KBM-7 (cell line): ENCODE results near the gene NCOR2.
A peak's percentile ranks its signal among the peaks of the same experiment; 100 is the strongest.

Experiments used
- DNase-seq: peaks from one replicate; pipeline ENCODE4 v3.0.0-alpha.2; 2015
- in situ Hi-C: fragments of 300-500 bp; cut with MboI; formaldehyde crosslinking; loops from 2 replicates; pipeline ENCODE4 v1.14.3; 2020; ENCODE audit warnings: low sequenced_read_pairs, low pct_unique_long_range_greater_than_20kb, mixed read lengths

The NCOR2 gene

DNA sequence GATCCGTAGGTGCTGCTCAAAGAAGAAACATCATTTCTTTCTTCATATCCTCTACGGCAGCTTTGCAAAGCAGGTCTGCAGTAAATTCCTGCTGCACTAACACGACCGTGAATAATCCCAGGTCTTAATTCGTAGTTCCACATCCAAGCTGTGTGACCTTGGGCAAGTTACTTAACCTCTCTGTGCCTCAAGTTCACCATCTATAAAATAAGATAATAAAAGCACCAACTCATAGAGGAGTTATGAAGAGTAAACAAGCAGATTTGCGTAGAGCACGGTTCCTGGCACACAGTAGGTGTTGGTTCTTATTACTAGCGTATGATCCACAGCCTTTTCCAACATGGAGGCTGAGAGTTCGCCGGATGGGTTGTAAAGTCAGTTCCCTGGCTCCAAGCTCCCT lies 3.6 kb downstream of the NCOR2 start:
- in situ Hi-C loops = no loop called here
- no peak for DNase-seq

- DNase-seq = no peak
- in situ Hi-C loops = no loop called here
These were observed 4.0 kb downstream of the NCOR2 start for GRCh38 chr12:124563401-124563800.

GRCh38 chr12:124562796-124563181 lies 4.6 kb downstream of the NCOR2 start:
- DNase-seq = no peak
- in situ Hi-C loops = no loop called here

DNA sequence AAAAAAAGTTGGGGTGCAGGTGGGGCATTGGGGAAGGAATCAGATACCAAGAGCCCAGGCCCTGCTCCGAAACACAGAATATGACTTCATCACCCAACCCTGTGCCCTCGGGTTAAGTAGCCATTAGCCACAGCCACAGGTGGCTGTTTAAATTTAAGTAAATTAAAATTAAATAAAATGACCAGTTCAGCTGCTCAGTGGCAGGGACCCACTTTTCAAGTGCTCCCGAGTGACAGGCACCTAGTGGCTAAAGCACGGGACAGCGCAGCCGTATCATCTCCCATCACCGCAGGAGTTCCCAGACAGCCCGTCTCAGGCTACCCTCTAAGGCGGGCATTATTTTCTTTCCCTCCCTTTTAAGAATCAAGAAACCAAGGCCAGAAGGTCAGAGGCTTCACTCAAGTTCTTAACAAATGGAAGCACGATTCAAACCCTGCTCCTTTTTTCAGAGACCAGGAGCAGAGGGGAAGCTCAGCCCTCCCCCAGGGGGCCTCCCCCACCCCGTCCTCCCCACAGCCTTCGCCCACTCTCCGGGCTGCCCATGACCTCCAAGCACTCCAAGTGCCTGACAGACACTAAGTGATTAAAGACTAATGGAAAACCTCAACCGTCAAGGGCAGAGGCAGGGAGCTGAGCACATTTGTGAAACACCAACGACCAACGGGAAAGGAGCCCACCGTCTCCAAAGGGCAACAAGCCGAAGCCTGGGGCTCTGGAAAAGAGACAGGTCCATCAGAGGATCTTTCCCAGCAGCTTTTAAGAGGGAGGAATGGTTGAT lies 5.2 kb downstream of the NCOR2 start:
- in situ Hi-C loops = no loop called here

DNA sequence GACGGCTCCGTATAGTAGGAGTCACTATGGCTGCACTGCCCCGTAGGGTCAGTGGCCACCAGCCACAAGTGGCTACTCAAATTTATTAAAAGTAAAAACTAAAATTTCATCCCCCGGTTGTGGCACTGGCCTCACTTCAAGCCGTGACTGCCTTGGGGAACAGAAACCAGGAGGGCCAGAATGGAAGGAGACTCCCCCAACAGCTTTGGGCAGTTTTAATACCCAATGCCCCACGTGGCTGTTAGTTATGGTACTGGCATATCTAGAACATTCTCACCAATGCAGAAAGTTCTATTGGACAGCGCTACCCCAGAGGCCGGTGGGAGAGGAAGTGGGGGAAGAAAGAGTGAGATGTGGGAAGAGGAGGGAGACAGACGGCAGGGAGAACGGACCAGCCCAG lies 6.2 kb downstream of the NCOR2 start:
- in situ Hi-C loops = no loop called here
- DNase-seq = no peak

More for the DNA sequence above, 5.2 kb downstream of the NCOR2 start:
- DNase-seq = no peak

DNA sequence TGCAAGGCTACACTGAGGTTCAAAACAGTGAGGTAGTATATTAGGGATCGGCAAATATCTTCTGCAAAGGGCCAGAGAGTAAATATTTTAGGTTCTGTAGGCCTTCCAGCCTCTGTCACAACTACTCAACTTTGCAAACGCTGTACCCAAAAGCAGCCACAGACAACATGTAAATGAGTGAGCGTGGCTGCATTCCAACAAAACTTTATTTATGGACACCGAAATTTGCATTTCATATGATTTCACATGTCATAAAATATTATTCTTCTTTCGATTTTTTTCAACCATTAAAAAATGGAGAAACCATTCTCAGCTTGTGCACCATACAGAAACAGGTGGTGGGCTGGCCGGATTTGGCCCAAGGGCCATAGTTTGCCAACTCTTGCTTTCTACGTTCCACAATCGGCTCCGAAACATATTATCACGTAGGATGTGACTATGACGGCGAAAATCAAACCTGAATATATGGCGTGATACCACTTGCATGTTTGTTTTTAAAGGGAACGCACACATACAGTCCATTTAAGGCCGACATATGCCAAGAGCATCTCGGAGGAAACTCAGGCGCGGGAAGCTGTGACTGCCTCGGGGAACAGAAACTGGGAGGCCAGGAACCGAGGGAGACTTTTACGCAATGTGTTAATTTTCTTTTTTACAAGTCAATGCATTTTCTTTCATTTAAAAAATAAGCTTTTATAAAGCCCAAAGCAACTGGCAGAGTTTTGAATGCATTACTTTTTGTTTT lies 7.1 kb downstream of the NCOR2 start:
- no peak for DNase-seq
- in situ Hi-C loops = no loop called here

DNA sequence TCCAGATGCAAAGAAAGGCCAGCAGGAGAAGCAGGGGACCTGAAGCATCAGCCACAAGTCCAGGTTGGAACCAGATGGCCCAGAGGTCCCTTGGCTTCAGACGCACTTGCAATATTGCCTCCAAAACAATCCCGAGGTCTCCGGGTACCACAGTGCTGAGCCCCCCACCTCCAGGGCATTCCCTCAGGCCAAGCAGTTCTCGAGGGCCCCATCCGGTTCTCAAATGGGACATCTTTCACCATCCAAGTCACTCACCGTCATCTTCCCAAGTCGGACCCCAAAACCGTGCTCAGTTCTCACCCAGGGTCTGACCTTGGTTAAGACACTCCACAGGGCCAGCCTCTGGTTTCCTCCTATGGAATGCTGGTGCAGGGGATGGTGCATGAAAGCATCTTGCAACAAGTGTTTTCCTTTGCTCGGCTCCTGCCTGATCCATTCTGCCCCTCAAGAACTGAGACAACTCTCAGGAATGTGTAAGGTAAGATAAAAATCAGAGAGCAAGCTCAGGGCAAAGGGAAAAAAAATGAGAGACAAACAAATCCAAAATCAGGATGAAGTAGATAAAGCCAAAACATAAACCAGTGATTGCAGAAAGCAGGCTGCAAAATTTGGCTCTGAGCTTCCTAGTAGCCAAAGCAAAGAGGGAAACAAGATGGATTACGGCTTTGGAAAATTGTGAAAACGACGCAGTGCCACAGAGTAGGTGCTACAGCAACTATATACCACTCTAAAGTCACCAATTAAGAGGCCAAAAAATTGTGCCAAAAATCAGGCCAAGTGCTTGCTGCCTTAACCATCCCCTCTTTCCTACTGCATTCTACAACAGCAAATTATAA lies 8.0 kb downstream of the NCOR2 start:
- in situ Hi-C loops = no loop called here
- no peak for DNase-seq

DNA sequence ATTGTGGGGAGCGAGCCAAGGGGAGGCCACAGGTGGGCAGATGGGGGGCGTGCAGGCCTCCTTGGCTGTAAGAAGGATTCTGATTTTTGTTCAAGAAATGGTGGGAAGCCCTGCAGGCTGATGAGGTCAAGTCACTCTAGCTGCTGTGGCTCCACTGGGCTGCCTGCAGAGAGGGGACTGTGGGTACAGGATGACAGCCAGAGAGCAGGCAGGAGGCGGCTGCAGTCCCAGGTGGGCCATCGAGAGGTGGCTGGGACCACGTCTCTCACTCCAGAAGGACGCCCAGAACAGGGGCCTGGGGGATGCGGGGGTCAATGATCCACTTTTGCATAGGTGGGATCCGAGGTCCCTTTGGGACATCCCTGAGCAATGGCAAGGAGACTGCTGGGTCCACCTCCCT lies 9.1 kb downstream of the NCOR2 start:
- in situ Hi-C loops = no loop called here
- DNase-seq = no peak

DNA sequence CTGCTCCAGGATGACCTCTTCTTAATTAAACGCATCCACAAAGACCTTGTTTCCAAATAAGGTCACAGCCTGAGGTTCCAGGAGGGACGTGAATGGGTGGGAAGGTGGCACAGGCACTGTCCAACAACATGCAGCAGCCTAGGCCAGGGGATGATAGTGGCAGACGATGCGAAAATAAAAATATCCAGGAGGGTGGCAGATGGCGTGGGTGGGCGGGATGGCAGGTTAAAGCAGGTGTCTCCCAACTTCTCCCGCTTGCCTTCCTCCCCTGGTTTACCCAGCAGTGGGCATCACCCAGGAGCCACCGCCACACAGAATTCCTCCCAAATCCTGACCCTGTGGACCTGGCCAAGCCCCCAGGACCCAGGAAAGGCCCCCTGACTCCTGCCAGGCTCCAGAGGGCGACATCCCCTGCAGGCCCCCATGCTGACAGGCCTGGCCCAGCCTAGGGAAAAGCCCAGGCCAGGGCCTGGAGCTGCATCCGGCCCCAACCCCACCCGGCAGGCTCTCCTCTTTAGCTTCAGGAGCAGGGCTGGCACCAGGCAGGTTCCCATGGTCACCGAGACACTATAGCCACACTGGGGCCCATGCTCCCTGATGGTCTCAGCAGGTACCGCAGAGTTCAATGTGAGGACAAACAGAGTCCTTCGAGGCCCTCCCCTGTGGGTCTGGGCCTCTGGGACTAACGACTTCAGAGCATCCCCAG lies 9.7 kb downstream of the NCOR2 start:
- DNase-seq = no peak
- in situ Hi-C loops = no loop called here

GRCh38 chr12:124556896-124557501 lies 10.4 kb downstream of the NCOR2 start:
- DNase-seq = no peak
- in situ Hi-C loops = no loop called here

- in situ Hi-C loops = no loop called here
These were observed 11.3 kb downstream of the NCOR2 start for GRCh38 chr12:124556074-124556466.

DNA sequence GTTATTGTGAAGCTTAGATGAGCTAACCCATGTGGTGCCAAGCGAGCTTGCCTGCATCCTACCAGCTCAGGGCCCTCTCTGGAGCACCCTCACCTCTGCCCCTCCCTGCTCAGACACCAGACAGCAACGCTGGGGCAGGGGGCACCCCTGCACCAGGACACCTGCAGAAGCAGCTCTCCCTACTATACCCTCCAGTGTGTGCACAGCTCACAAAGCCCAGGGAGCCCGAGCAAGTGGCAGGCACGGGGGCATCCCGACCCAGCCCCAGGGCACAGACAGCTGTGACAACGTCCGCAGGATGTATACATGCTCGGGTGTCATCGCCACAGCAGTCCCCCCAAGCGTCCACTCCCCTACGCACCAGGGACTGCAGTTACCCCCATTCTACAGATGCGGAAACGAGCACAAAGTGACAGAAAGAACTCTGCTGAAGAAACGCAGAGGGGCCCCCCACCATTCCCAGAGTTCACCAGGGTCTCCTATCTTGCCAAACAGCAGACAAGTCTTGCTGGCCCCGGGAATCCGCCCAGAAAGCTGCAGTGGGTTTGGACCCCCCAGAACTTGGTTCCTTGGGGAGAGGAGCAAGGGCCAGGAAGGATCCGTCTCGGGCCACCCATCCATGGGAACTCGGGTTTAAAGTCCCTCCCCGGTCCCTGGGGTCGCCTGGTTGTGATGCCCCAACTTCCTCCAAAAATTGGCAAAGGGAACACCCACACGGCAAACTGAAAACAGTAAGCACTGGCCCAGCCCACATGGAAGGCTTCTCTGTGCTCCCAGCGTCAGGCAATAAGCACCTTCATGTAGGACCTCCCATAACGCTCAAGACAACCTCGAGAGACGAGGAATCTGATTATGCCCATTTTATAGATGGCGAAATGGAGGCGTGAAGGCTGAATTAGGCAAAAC lies 12.0 kb downstream of the NCOR2 start:
- in situ Hi-C loops = no loop called here
- no peak for DNase-seq

More at GRCh38 chr12:124556074-124556466, 11.3 kb downstream of the NCOR2 start:
- no peak for DNase-seq

DNA sequence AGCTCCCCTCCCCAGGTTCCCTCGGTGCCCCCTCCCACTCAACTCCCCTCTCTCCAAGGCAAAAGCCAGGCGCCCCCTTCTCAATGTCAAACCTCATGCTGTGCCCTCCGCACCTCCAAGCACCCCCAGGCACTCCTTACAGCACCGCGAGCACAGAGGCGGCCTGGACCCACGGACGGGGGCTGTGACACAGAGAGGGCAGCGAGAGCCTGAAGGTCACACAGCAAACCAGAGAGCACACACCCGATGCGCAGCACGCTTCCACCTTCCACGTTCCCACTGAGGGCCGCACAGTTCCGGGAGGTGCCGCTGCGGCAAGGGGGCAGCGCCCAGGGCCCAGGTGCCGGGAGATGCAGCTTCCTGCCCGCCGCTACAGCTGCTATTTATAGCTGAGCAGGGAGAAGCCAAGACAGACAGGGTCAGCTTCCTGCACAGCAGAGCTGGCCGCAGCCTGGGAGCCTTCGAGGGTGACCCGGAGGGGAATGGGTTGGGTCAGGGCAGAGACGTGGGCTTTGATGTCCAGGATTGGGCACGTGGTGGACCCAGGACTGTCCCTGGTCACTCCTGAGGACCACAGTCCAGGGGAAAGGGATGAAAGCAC lies 12.9 kb downstream of the NCOR2 start:
- DNase-seq = peak; percentile 69
- in situ Hi-C loops = no loop called here

- in situ Hi-C loops = no loop called here
- no peak for DNase-seq
These were observed 13.5 kb downstream of the NCOR2 start for GRCh38 chr12:124553862-124554428.

DNA sequence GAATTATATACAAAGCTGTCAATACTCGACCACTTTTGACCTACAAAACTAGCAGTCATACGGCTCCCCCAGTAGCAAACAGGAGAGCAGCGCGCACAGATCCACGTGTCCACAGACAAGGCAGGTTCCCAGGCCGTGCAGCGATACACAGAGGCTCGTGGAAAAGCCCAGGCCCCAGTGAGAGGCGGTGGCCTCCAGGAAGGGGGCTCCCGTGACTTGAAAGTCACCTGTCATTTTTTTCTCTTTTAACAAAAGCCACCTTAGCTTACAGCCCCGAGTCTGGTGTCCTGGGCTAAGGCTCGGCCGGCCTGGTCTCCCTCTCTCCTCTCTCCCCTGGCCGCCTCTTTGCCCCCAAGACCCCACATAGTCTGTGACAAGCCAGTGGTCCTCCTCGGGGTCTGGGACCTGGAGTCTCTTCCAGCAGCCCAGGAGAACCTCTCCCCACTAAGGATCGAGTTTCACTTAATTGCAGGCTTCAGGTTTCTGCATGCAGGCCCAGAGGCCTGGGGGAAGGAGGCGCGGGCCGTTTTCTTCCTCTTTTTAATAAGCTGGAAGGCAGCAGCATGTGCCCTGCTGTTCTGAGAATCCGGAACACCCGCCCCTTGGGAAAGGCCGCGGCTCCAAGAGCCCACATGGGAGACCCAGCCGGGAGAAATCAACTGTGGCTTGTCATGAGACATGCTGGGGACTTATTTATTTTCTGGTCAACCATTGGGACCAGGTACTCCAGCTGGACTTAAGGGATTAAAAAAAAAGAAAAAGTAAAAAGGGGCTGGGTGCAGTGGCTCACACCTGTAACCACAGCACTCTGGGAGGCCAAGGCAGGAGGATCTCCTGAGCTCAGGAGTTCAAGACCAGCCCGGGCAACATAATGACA lies 15.9 kb downstream of the NCOR2 start:
- peak; percentile 89 for DNase-seq
- in situ Hi-C loops = no loop called here
